Stimulated activated CD4-positive, alpha-beta T cell treated with anti-CD3 and anti-CD28 coated beads, TNF-alpha, amount 100 ng/mL, for 48 hours (primary cell): ENCODE results near the gene PRRT4.

Source experiments
- DNase-seq, 3 donors: peaks; one replicate each; pipeline ENCODE4 v3.0.0-alpha.2; 2020; ENCODE audit warnings: low read depth in 3 of 3

Gene PRRT4

DNA sequence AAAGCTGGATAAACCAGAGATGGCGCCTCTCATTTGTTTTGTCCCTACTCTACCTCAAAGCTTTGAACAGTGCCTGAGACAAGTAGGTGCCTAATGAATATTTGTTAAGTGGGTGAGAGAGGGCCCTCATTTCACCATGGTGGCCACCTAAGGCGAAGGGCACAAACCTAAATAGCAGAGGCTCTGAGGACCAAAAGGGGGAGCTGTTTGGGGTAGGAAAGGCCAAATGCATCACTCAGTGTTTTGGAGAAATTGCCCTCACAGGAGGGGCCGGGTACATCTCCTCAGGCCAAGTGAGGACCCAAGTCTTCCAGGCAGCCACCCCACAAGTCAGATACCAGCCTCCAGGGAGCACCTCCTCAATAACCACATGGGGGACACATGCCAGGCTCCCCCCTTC, 34.3 kb upstream of the PRRT4 start:
- no peak for DNase-seq

DNA sequence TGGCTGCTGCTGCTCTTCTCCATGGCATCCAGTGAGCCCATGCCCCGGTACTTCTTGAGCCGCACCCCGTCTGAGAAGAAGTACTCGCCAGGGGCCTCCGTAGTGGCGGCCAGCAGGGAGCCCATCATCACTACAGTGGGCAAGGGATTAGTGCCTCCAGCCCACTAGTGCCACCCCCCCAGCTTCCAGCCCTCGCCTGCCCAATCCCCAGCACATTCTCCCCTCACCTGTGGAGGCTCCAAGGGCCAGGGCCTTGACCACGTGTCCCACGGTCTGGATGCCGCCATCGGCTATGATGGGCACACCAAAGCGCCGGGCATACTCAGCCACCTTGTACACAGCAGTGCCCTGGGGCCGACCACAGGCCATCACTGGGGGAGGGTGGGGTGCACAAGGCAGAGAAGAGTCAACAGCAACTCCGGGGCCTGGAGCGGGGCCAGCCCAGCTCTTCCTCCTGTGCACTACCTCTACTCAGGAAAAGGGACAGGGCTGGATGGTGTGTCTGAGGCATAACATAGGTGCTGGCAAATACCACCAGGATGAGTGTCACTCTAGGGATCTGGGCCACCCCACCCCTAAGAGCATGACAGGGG, 33.5 kb upstream of the PRRT4 start:
- no peak for DNase-seq

DNA sequence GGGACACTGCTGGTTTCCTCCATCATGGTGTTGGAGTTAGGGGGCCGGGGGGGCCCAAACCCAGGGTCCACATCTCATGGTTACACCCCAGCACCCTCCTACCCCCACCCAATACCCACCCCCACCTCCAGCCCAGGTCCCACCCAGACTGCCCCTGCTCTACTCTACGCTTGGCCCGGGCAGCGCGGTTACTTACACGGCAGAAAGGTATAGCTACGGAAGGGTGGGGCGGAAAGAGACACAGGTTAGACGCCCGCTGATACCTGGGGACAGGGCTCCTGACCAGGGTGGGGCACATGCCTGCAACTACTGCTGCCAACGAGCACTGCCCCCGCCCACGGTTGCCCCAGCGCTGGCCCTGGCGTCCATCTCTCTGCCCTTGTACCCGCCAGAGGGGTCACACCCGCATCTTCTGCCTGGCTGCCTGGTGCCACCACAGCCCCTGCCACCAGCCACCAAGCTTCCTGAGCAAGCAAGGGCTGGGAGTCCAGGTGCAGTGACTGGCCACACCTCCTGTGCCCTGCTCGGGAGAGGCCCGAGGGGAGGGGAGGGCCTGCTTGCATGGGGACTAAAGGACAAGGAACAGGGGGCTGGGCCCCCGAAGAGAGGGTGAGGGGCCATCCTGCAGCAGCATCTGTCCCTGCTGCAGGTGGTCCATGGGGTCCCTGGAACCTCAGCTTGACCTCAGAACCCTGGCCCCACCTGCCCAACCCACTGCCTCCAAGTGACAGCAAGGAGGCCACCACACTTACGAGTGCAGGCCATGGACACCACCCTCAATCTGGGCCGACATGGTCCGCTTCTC, 32.2 kb upstream of the PRRT4 start:
- no peak for DNase-seq

DNA sequence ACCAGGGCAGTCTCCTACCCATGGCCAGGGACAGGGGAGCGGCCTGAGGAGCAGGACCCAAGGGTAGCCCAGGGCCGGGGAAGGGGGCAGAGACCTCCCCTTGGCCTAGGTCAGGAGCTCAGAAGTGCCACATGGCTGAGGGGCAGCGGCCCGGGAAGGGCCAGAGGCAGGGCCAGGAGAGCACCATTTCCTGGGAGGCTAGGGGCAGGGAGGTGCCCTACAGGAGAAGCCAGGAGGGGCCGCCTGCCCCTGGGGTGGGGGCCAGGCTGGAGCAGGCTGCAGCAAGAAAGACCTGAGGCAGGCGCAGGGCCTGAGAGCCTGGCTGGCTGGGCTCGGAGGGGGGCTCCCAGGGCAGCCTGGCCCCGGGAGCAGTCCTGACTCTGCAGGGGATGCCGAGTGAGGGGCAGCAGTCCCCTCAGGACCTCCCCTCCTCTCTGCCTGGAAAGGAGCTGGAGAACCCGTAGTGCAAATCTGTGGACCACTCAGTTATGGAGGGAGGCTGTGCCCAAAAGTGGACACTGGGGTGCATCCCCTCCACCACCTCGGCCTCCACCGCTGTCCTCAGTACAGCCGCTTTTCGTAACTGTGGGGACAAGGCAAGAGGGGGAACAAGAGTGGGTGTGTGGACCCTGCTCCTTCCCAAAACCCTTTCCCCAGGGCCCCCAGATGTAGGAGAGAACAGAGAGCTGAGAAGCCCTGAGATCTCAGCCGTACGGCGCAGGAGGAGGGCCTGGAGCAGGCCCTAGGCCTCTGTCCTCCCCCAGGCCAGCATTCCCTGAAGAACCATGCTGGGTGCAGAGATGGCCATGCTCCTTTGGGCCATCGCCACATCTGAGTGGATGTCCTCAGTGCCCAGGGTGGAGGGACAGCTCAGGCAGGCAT, 31.2 kb upstream of the PRRT4 start:
- no peak for DNase-seq

DNA sequence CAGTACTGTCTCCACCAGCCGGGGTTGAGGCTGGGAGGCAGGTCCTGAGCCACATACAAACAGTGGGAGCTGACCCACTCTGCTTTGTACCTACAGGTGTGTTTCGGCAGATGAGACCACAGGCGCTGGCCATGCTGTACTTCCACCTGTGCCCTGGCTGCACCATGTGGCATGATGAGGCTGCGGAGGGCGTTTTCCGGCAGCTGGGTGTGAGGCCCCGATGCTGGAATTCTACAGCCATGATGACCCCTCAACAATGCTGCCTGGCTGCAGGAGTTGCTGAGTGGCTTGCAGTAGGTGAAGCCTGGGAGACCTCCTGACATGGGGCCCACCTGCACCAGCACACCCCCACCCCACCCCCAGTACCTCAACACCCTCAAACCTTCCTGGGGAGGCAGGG, 30.3 kb upstream of the PRRT4 start:
- DNase-seq = no peak

DNA sequence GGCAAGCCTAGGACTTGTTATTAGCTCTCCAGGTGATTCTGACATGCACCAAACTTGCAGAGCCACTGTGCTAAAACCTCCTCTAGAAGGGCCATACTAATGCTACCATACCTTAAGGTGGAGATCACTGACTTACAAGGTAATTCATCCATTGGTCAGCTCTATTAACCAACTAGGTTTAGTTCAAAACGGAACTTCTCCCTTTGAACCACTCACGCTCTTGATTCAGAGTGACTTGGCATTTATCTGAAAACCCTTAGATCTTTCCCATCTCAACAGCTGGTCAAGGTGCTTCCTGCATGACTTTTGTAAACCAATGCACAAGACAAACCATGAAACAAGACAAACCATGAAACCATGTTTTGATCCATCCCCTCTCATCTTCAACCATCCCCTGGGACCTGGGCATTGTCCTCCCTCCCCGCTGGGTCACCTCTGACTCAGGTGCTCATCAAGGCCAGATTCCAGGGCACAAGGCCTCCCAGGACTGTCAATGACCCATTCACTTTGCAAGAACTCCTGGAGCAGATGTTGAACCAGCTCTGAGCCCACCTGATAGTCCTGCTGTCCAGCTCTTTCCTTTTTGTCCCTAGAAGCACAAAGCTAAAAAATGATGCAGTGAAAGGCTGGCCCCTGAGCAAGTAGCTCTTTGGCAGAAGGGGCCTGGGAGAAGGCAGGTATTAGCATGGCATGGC, 29.5 kb upstream of the PRRT4 start:
- no peak for DNase-seq

DNA sequence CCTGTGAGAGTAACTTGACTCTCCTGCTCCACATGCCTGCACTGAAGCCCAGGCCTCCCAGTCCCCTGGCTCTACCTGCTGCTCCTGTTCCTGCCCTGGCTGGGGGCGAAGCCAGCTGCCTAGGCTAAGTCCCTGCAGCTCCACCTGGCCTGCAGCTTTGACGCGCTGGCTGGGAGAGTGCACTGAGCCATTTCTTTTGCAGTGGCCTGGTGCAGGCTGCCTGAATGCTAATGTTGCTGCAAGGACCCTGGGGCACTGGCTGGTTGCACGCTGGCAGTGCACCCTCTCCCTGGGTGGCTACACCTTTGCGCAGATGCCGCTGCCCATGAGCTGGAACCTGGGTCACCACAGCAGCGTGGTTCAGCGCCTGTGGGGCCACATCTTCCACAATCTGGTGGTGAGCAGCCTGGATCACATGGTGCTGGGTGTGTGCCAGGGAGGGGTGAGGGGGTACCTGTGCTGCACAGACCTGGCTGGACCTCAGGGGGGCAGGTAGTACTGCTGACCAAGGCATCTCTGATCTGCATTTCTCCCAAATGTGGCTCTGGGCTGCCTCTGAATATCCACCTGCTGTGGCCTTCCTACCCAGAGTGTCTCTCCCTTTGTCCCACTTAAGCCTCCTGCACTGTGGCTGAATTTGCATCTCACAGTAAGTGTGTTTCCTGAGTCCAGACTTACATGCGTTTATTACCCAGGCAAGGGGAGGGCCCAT, 28.3 kb upstream of the PRRT4 start:
- no peak for DNase-seq

DNA sequence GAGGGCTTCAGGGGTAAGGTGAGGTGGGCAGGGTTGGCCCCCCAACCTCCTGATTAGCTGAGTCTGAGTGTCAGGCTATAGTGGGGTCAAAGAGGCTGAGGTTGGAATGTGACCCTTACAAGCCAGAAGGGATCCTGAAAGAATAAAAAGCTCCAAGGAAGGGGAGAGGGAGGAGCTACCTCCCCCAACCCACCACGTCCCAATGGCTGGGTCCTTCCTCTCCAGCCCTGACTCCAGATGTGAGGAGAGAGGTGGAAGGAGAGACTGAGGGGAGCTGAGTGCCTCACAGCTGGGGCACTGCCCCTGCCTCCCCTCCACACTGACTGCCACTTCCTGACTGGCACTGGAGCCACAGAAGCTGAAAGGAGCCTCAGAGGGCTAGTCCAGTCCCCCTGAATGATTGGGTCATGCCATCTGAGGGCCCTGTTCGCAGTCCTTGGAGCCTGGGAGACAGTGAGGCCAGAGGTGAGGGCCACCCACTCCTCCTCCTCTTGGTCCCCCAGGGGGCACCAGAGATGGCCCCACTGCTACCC, 27.7 kb upstream of the PRRT4 start:
- no peak for DNase-seq

DNA sequence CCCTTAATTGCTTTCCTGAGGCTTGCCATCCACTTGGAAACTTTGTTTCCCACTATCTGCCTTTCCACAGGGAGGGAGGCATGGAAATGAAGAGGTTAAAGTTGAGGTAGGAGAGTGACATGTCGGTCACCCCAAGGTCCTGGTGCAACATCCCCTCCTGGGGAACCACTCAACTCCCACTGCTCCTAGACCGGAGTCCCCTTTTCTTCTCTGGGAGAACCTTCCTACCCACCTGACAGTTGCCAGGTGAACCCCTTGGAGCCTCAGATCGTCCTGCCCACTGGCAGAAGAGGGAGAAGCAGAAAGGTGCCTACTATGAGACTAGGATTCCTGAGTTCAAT, 26.6 kb upstream of the PRRT4 start:
- DNase-seq = no peak

DNA sequence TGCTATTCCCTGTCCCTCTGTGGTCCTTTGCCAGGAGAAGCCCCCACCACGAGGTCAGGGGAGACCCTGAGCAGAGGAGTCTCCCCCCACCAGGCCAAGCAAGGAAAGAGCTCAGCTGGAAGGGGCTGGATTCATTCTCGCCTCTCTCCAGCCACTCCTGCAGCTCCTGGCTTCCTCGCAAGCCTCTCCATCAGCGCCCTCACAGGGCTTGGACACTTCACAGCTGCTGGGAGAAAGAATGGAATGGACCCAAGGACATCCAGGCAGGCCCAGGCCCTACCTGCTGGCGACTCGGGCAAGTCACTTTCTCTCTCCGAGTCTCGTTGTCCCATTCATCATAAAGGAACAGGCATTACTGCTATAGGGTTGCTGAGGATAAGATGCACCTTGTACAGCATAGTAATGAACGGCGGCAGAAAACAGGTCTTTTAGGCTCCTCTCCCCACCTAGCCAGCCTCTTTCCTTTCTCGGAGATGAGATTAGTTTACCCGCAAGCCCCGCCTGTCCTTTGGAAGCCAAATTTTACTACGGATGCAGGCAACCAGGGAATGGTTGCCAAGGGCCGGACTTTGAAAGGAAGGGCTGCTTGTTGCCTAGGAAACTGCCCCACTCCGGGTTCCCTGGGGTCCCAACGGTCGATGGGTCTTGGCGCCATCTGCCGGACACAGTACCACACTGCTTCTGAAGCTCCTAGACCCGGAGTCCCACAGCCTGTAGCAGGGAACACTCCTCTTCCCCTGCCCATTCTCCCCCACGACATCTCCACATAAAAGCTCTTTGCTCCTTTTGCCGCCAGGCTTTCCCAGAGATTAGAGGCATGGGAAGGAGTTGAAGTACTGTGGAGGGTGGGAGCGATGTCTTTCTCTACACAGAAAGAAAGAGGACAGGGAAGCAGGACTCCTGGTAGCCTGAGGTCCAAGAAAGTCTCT, 26.0 kb upstream of the PRRT4 start:
- DNase-seq = peak; percentile 47 to 63 (median 49)

DNA sequence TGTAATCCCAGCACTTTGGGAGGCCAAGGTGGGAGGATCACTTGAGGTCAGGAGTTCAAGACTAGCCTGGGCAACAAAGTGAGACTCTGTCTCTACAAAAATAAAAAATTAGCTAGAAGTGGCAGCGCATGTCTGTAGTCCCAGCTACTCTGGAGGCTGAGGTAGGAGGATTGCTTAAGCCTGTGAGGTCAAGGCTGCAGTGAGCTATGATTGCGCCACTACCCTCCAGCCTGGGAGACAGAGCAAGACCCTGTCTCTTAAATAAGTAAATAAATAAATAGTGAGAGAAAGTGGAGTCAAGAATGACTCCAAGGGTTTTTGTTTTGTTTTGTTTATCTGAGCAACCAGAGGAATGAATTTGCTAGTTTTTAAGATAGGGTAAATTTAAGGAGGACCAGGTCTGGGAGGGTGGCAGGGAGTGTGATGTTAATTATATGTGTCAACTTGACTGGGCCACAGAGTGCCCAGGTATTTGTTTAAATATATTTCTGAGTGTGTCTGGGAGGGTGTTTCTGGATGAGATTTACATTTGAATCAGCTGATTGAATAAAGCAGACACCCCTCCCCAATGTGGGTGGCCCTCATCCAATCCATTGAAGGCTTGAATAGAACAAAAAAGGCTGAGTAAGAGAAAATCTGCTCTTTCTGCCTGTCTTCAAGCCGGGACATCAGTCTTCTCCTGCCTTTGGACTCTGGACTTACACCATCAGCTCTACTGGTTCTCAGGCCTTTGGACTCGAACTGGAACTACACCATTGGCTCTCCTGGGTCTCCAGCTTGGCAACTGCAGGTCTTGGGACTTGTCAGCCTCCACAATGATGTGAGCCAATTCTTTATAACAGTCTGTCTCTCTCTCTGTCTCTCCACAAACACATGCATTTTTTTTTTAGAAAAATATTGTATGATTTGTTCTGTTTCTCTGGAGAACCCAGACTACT, 24.8 kb upstream of the PRRT4 start:
- DNase-seq = no peak

DNA sequence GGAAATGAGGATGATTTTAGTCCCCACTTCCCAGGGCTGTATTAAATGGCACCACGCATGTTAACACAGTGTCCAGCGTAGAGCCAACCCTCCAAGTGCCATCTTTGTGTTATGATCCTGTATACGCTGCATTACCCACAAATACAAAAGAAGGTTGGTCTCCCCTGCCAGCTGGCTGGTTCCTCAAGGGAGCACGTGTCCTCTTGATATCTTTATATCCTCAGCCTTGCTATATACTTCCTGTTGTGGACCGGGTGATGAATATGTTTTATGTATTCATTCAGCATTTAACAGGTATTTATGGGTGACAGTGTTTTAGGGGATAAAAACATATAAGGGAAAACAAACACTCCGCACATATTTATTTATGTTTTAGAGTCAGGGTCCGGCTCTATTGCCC, 23.2 kb upstream of the PRRT4 start:
- DNase-seq = no peak

DNA sequence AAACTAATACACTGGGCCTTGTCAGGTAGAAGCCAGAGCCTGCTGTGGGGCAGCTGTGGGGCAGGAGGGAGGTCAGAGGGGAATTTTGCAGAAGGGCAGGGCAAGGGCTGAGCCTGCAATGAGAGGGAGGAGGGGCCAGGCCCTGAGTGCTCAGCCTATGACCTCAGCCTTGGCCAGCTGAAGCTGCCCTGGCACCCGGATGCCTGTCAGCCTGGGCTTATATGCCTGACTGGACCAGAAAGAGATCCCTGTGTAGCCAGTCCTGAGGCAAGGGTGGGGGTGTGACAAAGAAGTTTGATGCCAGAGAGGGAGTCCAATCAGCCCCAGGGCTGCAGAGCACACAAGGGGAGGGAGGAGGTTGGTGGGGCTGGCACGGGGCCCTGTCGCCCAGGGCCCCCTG, 22.3 kb upstream of the PRRT4 start:
- no peak for DNase-seq

DNA sequence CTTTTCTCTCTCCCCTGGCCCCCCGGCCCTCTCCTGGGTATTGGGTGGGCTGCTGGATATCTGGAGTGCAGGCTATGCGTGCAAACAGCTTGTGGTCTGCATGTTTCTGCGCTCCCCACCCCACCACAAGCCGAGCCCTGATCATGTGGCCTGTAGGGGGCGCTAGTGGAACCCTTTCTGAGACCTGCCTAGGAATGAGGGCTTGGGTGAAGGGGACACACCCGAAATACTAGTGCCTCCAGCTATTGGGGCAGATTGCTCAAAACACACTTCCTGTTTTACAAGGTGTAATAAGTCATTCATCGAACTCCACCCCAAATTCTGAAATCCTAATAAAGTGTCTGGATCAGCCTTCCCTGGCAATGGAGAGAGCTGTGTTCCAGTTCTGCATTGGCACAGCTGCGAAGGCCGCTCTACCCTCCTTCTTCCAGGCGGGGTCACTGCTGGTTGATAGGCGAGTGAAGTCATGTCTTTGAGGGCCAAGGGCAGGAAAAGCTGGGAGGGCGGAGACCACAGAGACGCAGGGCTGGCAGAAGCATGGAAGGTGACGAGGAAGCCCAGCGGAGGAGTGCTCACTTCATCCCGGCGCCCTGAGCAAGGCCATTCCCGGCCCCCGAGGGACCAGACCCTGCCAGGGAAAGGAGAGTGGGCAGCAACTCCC, 19.8 kb upstream of the PRRT4 start:
- peak in 1 of 3 donors; percentile 43 for DNase-seq

DNA sequence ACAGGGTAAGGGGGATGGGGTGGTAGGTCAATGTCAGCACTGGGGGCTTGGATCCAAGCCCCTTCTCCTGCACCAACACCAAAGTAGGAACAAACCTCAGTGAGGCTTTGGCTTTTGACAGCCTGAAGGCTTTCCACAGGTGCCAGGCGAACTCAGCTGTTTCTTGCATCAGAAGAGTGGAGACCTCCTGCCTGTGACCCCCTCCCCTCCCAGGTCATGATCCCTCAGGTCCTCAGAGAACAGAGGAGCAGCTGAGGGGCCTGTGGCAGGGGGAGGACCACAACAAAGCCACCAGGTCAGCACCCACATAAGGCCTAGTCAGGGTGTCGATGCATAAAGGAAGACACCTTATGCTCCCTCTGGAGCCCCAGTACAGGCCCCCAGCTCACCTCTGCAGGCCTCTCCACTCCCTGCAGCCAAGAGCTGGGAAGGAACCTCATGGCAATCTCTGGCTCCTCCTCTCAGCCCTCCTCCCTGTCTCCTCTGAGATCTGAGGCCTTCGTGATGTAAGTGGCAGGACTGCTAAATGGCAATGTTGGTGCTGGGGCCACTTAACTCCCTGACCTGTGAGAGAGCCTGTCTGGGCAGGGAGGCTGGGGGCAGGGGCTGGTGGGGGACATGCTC, 19.1 kb upstream of the PRRT4 start:
- DNase-seq = no peak

DNA sequence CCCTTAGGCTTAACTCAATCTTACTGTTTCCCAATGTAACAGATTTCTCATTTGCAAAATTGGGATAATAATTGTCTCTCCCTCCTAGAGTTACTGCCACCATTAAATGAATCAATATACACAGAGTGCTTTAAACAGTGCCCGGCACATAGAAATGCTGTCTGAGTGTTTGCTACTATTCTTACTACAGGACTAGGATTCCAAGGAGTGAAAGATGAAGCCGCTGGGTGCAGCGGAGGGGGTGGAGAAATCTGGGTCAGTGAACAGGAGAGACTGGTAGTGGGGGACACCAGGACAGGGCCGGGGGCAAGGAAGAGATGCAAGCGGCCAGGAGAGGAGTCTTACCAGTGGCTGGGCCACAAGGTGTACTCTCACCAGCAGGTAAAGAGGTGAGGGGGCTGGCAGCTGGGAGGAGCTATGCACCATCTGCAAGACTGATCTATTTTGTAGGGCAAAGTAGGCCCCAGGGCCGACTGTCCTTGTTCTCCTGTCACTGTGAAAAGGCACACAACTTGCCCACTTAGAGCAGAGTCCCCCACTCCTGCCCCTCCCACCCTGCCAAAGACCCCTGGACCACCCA, 18.5 kb upstream of the PRRT4 start:
- DNase-seq = no peak

DNA sequence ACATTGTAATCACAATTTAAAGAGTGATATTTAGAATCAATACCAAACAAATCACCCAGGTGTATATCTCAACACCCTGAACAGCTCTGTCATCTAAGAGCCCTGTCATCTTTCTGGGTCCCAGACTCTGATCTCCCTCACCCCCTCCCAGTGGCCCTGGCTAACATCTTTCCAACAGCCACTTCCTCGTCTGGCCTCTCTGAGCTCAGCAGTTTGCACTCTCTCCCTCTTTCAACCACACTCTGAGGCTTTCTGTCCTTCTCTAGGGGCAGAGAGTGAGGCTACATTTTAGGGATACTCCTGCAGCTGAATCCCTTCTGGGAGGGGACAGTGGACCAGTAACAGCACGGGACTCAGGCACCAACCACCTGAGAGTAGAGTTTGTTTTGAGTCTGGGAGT, 17.1 kb upstream of the PRRT4 start:
- no peak for DNase-seq

DNA sequence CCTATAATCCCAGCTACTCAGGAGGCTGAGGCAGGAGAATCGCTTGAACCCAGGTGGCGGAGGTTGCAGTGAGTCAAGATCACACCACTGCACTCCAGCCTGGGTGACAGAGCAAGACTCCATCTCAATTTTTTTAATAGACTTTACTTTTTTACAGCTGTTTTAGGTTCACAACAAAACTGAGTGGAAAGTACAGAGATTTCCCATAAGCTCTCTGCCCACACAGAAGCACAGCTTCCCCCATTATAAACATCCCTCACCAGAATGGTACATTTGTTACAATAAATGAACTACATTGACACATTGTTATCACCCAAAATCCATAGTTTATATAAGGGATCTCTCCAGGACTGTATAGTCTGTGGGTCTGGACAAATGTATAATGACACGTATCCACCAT, 14.6 kb upstream of the PRRT4 start:
- DNase-seq = no peak
